Measurements from ENCODE around the gene TSPOAP1.

DNA sequence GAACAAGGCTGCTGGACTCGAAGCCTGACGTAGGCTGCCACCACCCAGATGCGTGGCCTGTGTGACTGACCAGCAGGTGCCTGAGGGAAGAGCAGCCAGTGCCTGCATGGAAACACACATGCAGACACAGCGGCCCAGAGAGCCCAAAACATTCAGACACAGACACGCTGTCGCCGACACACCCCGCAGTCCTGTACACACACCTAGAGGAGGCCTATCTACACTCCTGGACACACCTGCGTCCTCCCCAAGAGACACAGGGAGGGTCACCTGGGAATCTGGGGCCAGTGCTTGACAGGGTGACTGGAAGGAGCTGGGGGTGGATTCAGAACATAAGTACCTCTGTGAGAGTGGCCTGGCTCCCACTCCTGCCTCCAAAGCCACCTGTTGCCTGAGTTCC lies 6.1 kb upstream of the TSPOAP1 start:
- TF ChIP-seq EZH2 (IDR thresholded peaks at IDR 0.05; ENCODE audit: borderline replicate concordance, low read length) = no peak
- TF ChIP-seq, protein P1, sequence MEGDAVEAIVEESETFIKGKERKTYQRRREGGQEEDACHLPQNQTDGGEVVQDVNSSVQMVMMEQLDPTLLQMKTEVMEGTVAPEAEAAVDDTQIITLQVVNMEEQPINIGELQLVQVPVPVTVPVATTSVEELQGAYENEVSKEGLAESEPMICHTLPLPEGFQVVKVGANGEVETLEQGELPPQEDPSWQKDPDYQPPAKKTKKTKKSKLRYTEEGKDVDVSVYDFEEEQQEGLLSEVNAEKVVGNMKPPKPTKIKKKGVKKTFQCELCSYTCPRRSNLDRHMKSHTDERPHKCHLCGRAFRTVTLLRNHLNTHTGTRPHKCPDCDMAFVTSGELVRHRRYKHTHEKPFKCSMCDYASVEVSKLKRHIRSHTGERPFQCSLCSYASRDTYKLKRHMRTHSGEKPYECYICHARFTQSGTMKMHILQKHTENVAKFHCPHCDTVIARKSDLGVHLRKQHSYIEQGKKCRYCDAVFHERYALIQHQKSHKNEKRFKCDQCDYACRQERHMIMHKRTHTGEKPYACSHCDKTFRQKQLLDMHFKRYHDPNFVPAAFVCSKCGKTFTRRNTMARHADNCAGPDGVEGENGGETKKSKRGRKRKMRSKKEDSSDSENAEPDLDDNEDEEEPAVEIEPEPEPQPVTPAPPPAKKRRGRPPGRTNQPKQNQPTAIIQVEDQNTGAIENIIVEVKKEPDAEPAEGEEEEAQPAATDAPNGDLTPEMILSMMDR (conservative IDR thresholded peaks at IDR 0.05 in 1 of 2, IDR thresholded peaks at IDR 0.05 in 1 of 2; ENCODE audit: extremely low read depth in 1 of 2, insufficient read depth in 1 of 2, low read depth in 1 of 2, low read length in 2 of 2) = no peak

Measured in mammary epithelial cell (primary cell).